Trophoblast cell (in vitro differentiated cells and primary cell): ENCODE data around the gene HK2.

Experiments
- DNase-seq, 2 donors: peaks; one replicate each; pipeline ENCODE4 v3.0.0-alpha.2; 2016
- H2AFZ ChIP-seq: 2 replicates; pipeline ENCODE4 v1.6.1; 2013; ENCODE audit warnings: low read length, moderate library complexity, mild to moderate bottlenecking; ENCODE audit not compliant: insufficient read depth, poor library complexity
- H2AK5ac ChIP-seq: 2 replicates; pipeline ENCODE4 v1.6.1; 2013; ENCODE audit warnings: mild to moderate bottlenecking, low read length
- H2BK120ac ChIP-seq: 2 replicates; pipeline ENCODE4 v1.6.1; 2013; ENCODE audit warnings: low read length, mild to moderate bottlenecking, moderate library complexity; ENCODE audit not compliant: insufficient read depth, poor library complexity
- H2BK12ac ChIP-seq: 2 replicates; pipeline ENCODE4 v1.6.1; 2013; ENCODE audit warnings: mild to moderate bottlenecking, low read length, moderate library complexity
- H2BK5ac ChIP-seq: 2 replicates; pipeline ENCODE4 v1.6.1; 2013; ENCODE audit warnings: low read length, low read depth, moderate library complexity, mild to moderate bottlenecking; ENCODE audit not compliant: poor library complexity
- H3K14ac ChIP-seq: 2 replicates; pipeline ENCODE4 v1.6.1; 2013; ENCODE audit warnings: mild to moderate bottlenecking, low read length
- H3K18ac ChIP-seq: 2 replicates; pipeline ENCODE4 v1.6.1; 2013; ENCODE audit warnings: mild to moderate bottlenecking, low read length
- H3K23ac ChIP-seq: 2 replicates; pipeline ENCODE4 v1.6.1; 2013; ENCODE audit warnings: low read length
- H3K27ac ChIP-seq: 2 replicates; pipeline ENCODE4 v1.5.1; 2013; ENCODE audit warnings: low read depth, mild to moderate bottlenecking, inconsistent platforms, low read length, moderate library complexity
- H3K27me3 ChIP-seq: 2 replicates; pipeline ENCODE4 v1.6.1; 2013; ENCODE audit warnings: inconsistent platforms, mild to moderate bottlenecking, low read length, moderate library complexity; ENCODE audit not compliant: insufficient read depth
- H3K36me3 ChIP-seq, 2 experiments: 1 replicate in 1 of 2; 2 replicates in 1 of 2; pipeline ENCODE4 v1.6.1; 2013; ENCODE audit warnings: low read length in 2 of 2, mild to moderate bottlenecking in 2 of 2, moderate library complexity in 1 of 2; ENCODE audit not compliant: insufficient read depth in 2 of 2, control insufficient read depth in 1 of 2
- H3K4ac ChIP-seq: 2 replicates; pipeline ENCODE4 v1.6.1; 2013; ENCODE audit warnings: low read depth, mild to moderate bottlenecking, low read length, moderate library complexity
- H3K4me1 ChIP-seq, 2 experiments: 1 replicate in 1 of 2; 2 replicates in 1 of 2; pipeline ENCODE4 v1.6.1; 2013; ENCODE audit warnings: low read length in 2 of 2, mild to moderate bottlenecking in 2 of 2, moderate library complexity in 1 of 2; ENCODE audit not compliant: insufficient read depth in 2 of 2, control insufficient read depth in 1 of 2
- H3K4me2 ChIP-seq: 2 replicates; pipeline ENCODE4 v1.6.1; 2013; ENCODE audit warnings: inconsistent platforms, mild to moderate bottlenecking, low read length, moderate library complexity
- H3K4me3 ChIP-seq: 2 replicates; pipeline ENCODE4 v1.5.1; 2013; ENCODE audit warnings: mild to moderate bottlenecking, low read depth, low read length, inconsistent platforms
- H3K79me1 ChIP-seq: one replicate; pipeline ENCODE4 v1.6.1; 2013; ENCODE audit warnings: low read length
- H3K79me2 ChIP-seq: 2 replicates; pipeline ENCODE4 v1.6.1; 2013; ENCODE audit warnings: low read length, mild to moderate bottlenecking; ENCODE audit not compliant: control insufficient read depth, insufficient read depth, poor library complexity
- H3K9ac ChIP-seq: 2 replicates; pipeline ENCODE4 v1.6.1; 2013; ENCODE audit warnings: mild to moderate bottlenecking, low read length
- H3K9me3 ChIP-seq: 2 replicates; pipeline ENCODE4 v1.6.1; 2013; ENCODE audit warnings: low read depth, mild to moderate bottlenecking, control low read depth, inconsistent platforms, low read length; ENCODE audit not compliant: insufficient read depth
- H4K12ac ChIP-seq: 2 replicates; pipeline ENCODE4 v1.6.1; 2013; ENCODE audit warnings: low read depth, mild to moderate bottlenecking, low read length, moderate library complexity
- H4K8ac ChIP-seq: 2 replicates; pipeline ENCODE4 v1.6.1; 2013; ENCODE audit warnings: low read depth, mild to moderate bottlenecking, low read length, moderate library complexity
- H4K91ac ChIP-seq: one replicate; pipeline ENCODE4 v1.6.1; 2013; ENCODE audit warnings: low read depth, mild to moderate bottlenecking, low read length, moderate library complexity
- WGBS: extraction: QIAGEN DNeasy Blood & Tissue Kit; methylation state at CpG from one replicate; pipeline ENCODE4 v1.1.7; 2013; ENCODE audit warnings: missing lambda C conversion rate; ENCODE audit not compliant: insufficient read length, insufficient coverage; ENCODE audit errors: extremely low coverage; 5-methylcytosine and 5-hydroxymethylcytosine counted together

HK2 gene

DNA sequence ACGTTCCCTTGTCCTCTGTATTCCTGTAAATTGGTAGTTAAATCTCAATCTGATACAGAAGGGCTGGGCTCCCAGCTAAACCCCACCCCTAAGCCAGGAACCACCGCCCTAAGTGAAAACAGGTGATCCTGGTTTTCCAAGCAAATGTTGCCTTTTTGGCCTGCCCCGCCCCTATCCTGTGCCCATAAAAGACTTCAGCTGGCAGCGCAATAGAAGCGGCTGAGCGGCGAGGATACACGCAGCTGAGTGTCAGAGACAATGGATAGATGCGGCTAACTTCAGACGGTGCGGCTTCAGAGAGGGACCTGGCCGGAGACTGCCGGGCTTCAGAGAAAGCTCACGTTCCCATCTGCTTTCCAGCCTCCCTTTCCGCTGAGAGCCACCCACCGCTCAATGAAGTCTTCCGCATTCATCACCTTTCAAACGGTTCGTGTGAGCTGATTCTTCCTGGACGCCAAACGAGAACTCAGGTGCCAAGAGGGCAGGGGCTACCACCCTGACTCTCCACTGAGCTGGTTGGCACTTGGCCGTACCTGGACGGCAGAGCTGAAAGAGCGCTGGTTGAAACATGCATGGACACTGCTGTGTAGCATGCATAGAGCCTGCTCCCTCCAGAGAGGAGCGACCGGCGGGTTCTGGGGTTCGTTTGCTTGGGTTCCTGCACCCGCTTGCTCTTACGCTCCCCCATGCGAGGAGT, 75.0 kb downstream of the HK2 start:
- Histone ChIP-seq H3K4me3 (no peak overlapping the region), H3K79me1 (no peaks in the 10 kb centered on the region), H3K9ac (no peak overlapping the region), H2BK5ac (no peak overlapping the region), H2BK120ac (no peak overlapping the region), H3K27ac (no peak overlapping the region), H3K9me3 (peaks cover 3% of the 10 kb centered on the region), H2AK5ac (no peak overlapping the region), H3K4ac (no peak overlapping the region), H3K4me1 (no peaks in the 10 kb centered on the region), H3K79me2 (no peaks in the 10 kb centered on the region), H3K18ac (no peak overlapping the region), H4K8ac (no peak overlapping the region), H4K91ac (no peak overlapping the region), H3K14ac (no peak overlapping the region), H2AFZ (no peak overlapping the region), H2BK12ac (no peak overlapping the region), H3K4me2 (peak overlapping the region; percentile 40), H3K23ac (no peak overlapping the region), H3K27me3 (no peaks in the 10 kb centered on the region), H3K36me3 (no peaks in the 10 kb centered on the region), H4K12ac (no peak overlapping the region)
- DNase-seq = peak; percentile 7 to 49
- no CpG with 5 or more reads among the region's 31 CpGs for WGBS

DNA sequence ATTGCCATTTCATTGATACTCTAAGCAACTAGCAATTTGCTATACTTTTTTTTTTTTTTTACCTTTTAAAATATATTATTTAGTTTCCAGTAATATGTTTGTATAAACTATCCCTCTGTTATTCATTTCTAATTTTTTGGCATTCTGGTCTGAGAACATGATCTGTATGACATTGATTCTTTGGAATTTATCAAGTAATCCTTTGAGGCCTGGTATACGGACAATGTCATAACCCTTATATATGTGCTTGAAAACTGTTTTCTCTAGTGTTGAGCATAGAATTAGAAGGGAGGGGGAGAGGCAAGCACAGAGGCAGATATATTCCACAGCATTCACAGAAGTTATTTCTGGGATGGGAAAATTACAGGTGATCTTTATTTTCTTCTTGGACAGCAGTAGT, 76.3 kb downstream of the HK2 start:
- no peak overlapping the region for H2BK12ac ChIP-seq
- no peak for DNase-seq
- H2BK120ac ChIP-seq = no peak overlapping the region
- H3K14ac ChIP-seq = no peak overlapping the region
- H2BK5ac ChIP-seq = no peak overlapping the region
- H3K9ac ChIP-seq = no peak overlapping the region
- no peaks in the 10 kb centered on the region for H3K27me3 ChIP-seq
- no CpG with 5 or more reads among the region's 1 CpG for WGBS
- H3K36me3 ChIP-seq = no peaks in the 10 kb centered on the region
- no peak overlapping the region for H3K4me2 ChIP-seq
- no peaks in the 10 kb centered on the region for H3K79me1 ChIP-seq
- H2AK5ac ChIP-seq = no peak overlapping the region
- H3K4me1 ChIP-seq = no peaks in the 10 kb centered on the region
- H3K4me3 ChIP-seq = no peak overlapping the region
- no peak overlapping the region for H3K4ac ChIP-seq
- no peak overlapping the region for H4K8ac ChIP-seq
- H3K79me2 ChIP-seq = no peaks in the 10 kb centered on the region
- no peak overlapping the region for H3K23ac ChIP-seq
- H2AFZ ChIP-seq = no peak overlapping the region
- no peak overlapping the region for H4K91ac ChIP-seq
- H3K18ac ChIP-seq = no peak overlapping the region
- no peak overlapping the region for H4K12ac ChIP-seq
- no peak overlapping the region for H3K27ac ChIP-seq
- H3K9me3 ChIP-seq = peaks cover 3% of the 10 kb centered on the region

DNA sequence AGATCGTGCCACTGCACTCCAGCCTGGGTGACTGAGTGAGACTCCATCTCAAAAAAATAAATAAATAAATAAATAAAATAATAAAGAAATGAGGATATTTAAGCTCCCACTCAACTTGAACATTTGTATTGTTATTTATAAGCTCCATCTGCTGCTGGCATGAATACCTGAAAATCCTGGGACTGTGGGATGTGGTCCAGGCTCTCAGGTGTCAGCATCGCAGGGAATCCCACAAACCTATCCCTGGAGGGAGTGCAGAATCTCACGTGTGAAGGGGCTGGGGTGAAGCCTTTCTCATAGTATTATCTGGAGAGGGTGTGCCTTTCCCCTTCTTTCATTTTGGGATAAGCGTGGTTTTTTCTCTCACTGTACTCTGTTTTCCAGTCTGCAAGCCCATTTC, 77.1 kb downstream of the HK2 start:
- Histone ChIP-seq H4K8ac (no peak overlapping the region), H2AK5ac (no peak overlapping the region), H3K27me3 (no peaks in the 10 kb centered on the region), H3K36me3 (no peaks in the 10 kb centered on the region), H4K91ac (no peak overlapping the region), H3K4me1 (no peaks in the 10 kb centered on the region), H3K9me3 (peaks cover 3% of the 10 kb centered on the region), H2BK12ac (no peak overlapping the region), H3K79me1 (no peaks in the 10 kb centered on the region), H3K4me3 (no peak overlapping the region), H3K23ac (no peak overlapping the region), H3K9ac (no peak overlapping the region), H2BK120ac (no peak overlapping the region), H2BK5ac (no peak overlapping the region), H3K79me2 (no peaks in the 10 kb centered on the region), H3K4me2 (no peak overlapping the region), H3K4ac (no peak overlapping the region), H3K14ac (no peak overlapping the region), H2AFZ (no peak overlapping the region), H4K12ac (no peak overlapping the region), H3K18ac (no peak overlapping the region), H3K27ac (no peak overlapping the region)
- no CpG with 5 or more reads among the region's 4 CpGs for WGBS
- DNase-seq = no peak

DNA sequence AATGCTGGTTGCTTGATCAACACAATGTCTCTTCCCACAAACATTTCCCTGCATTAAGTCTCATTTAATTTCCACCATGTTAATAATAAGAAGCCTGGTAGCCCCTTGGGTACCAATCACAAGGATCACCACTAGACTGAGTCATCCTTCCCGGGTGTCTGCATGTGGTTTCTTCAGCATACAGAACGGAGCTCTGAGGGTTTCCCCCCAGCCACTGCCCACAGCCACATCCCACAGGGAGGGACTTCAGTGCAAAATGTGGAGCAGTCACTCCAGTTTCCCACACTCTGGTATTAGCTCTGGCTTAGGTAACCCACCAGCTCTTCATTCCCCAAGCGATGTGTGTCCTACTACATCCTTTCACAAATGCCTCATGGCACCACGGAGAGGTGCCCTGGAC, 81.8 kb downstream of the HK2 start:
- no peak overlapping the region for H3K9ac ChIP-seq
- H2BK12ac ChIP-seq = no peak overlapping the region
- H2BK120ac ChIP-seq = no peak overlapping the region
- H2AFZ ChIP-seq = no peak overlapping the region
- WGBS = no CpG with 5 or more reads among the region's 4 CpGs
- no peak for DNase-seq
- H3K27me3 ChIP-seq = no peaks in the 10 kb centered on the region
- H3K4me3 ChIP-seq = no peak overlapping the region
- H3K27ac ChIP-seq = no peak overlapping the region
- peaks cover 5% of the 10 kb centered on the region for H3K9me3 ChIP-seq
- no peak overlapping the region for H2BK5ac ChIP-seq
- H3K4me2 ChIP-seq = no peak overlapping the region
- H3K4ac ChIP-seq = no peak overlapping the region
- no peak overlapping the region for H3K14ac ChIP-seq
- H3K36me3 ChIP-seq = no peaks in the 10 kb centered on the region
- H3K79me1 ChIP-seq = peaks cover 4% of the 10 kb centered on the region
- H3K4me1 ChIP-seq = peaks cover 7 to 8% of the 10 kb centered on the region in 2 experiments
- H3K79me2 ChIP-seq = peaks cover 2% of the 10 kb centered on the region
- no peak overlapping the region for H4K8ac ChIP-seq
- H2AK5ac ChIP-seq = no peak overlapping the region
- no peak overlapping the region for H3K23ac ChIP-seq
- no peak overlapping the region for H3K18ac ChIP-seq
- no peak overlapping the region for H4K12ac ChIP-seq
- no peak overlapping the region for H4K91ac ChIP-seq
